ENCODE measurements around the gene GNAZ.

DNA sequence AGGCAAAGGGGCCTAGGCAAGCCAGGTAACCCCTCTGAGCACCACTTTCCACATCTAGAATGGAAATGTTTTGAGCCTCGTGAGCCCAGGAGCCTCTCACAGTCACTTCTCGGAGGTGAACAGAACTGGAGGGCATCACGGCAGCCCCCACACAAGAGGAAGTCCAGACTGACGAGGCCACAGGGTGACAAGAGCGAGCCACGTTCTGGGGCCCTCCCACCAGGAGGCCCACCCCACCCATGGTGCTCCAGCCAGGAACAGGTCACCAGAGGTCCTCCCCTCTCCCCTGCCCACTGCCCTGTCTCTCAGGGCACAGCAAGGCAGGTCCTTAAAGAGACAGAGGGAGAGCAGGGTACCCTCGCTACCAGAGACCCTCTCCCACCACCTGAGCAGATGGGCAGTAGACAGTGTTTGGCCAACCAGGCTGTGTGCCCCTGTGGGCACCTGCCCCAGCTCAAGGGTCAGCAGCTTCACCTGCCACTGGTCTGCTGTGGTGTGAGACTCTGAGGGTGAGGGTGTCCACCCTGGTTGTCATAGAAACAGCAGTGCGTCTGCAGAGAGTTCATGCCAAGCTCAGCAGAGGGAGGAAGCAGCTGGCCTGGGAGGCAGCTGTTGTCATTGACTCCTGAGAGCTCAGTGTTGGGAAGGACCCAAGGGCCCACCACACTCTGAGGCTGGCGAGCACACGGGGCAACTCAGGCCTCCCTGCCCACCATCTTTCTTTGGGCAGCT lies 40.0 kb downstream of the GNAZ start:
- TF ChIP-seq CTCF (IDR thresholded peaks at IDR 0.05; ENCODE audit: insufficient read depth, low read length) = no peak
- TF ChIP-seq POLR2AphosphoS5 (IDR thresholded peaks at IDR 0.05; ENCODE audit: low read depth) = no peak

Measured in HL-60 (cell line).